Astrocyte (in vitro differentiated cells and primary cell): ENCODE data around the gene RPL21.

Source experiments
- CTCF ChIP-seq: IDR thresholded peaks from 2 replicates; pipeline ENCODE4 v1.5.1; 2011; ENCODE audit warnings: low read depth, mild to moderate bottlenecking, inconsistent platforms, low read length, moderate library complexity; ENCODE audit not compliant: insufficient read depth
- EZH2 ChIP-seq: IDR thresholded peaks from 2 replicates; pipeline ENCODE4 v1.6.1; 2012; ENCODE audit warnings: mild to moderate bottlenecking, low read length, inconsistent platforms; ENCODE audit not compliant: insufficient read depth

DNA sequence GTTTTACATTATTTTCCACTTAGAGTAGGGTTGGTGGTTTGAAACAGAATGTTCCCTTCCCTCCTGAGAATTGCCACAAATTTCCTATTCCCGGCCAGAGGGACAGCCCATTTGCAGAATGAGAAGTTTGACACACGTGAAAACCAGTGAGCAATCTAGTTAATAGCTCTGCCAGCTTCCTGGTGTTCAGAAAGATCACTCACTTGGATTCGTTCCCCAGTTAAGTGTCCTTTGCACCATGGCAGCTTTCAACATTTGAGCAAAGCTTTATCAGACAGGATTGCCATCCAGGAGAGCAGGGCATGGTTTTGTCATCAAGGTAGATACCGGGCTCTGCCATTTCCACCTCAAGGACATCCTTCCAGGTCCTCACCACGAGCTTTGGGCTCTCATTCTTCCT is 47.5 kb downstream of the RPL21 start:
- no peak for TF ChIP-seq CTCF
- no peak for TF ChIP-seq EZH2
